Aorta (tissue), 5 donors: ENCODE measurements around the gene ABHD12. TPM values are rescaled to one million over a fixed set of nuclear protein-coding genes. Genes with fewer than 3 reads are reported as not detected.
"Not testable (repeated sequence)": the region's sequence is repeated elsewhere in the genome, so short reads cannot be mapped to it uniquely, and the experiment has no call there.

Source experiments
- ATAC-seq: fragments of 200-7000 bp; cut with Tn5 transposase; one replicate; pipeline ENCODE4 v1.9.1; 2022; ENCODE audit warnings: moderate library complexity; ENCODE audit not compliant: low FRiP score
- DNase-seq, 2 donors: peaks; one replicate each; pipeline ENCODE4 v3.0.0-alpha.2; 2020
- H3K27ac ChIP-seq, 2 donors: one replicate each; pipeline ENCODE4 v1.5.1; 2013; ENCODE audit warnings: low read length in 2 of 2, mild to moderate bottlenecking in 2 of 2, moderate library complexity in 2 of 2, control low read depth in 1 of 2, inconsistent platforms in 1 of 2, low read depth in 1 of 2
- H3K27me3 ChIP-seq, 2 donors: one replicate each; pipeline ENCODE4 v1.6.1; 2013; ENCODE audit warnings: control low read depth in 1 of 2, low read length in 1 of 2, mild to moderate bottlenecking in 1 of 2, moderate library complexity in 1 of 2; ENCODE audit not compliant: insufficient read depth in 2 of 2, control insufficient read depth in 1 of 2
- H3K36me3 ChIP-seq, 2 donors: one replicate each; pipeline ENCODE4 v1.6.1; 2013; ENCODE audit warnings: control low read depth in 1 of 2, low read length in 1 of 2, mild to moderate bottlenecking in 1 of 2; ENCODE audit not compliant: insufficient read depth in 2 of 2, control insufficient read depth in 1 of 2
- H3K4me1 ChIP-seq, 2 donors: one replicate each; pipeline ENCODE4 v1.6.1; 2013; ENCODE audit warnings: low read length in 2 of 2, control low read depth in 1 of 2, mild to moderate bottlenecking in 1 of 2, moderate library complexity in 1 of 2; ENCODE audit not compliant: insufficient read depth in 2 of 2, control insufficient read depth in 1 of 2
- H3K4me3 ChIP-seq, 2 donors: one replicate each; pipeline ENCODE4 v1.5.1; 2013; ENCODE audit warnings: low read length in 2 of 2, control low read depth in 1 of 2, mild to moderate bottlenecking in 1 of 2
- H3K9me3 ChIP-seq: one replicate; pipeline ENCODE4 v1.6.1; 2013; ENCODE audit warnings: mild to moderate bottlenecking, low read length; ENCODE audit not compliant: control insufficient read depth
- WGBS, 2 donors: extraction: QIAGEN DNeasy Blood & Tissue Kit; methylation state at CpG; one replicate each; pipeline ENCODE4 v1.1.7; 2013; 5-methylcytosine and 5-hydroxymethylcytosine counted together
- intact Hi-C, 2 donors: fragments of 100-400 bp; cut with DNase I; formaldehyde crosslinking; loops; one replicate each; pipeline versions ENCODE4 v1.14.2 to v1.15.0; 2022
- polyA plus RNA-seq, 2 donors: library from polyadenylated mRNA; stranded (reverse); fragments of 200-250 nt; gene quantifications; one replicate each; pipeline ENCODE4 v1.2.3, GENCODE V29; 2013
- total RNA-seq, 2 donors: library from RNA; stranded (reverse); fragmentation: NEBNext Ultra II Directional; extraction: Animal tissue kit (Norgen Biotek cat#: 25700); gene quantifications; one replicate each; pipeline ENCODE4 v1.2.1, GENCODE V29; 2021
- donor health status: healthy with polysubstance abuse.
- donor health status: Bipolar disorder and iron deficiency.
- donor health status: DM: no; HTN: no; CAD: no.
- donor health status: DM: no; HTN: no; CAD: no.
- donor health status: DM: yes; HTN: yes; CAD: no.

ABHD12 gene
- total and polyA plus RNA-seq, 4 donors, result 26.2 to 32.3 (median 29.1) TPM

DNA sequence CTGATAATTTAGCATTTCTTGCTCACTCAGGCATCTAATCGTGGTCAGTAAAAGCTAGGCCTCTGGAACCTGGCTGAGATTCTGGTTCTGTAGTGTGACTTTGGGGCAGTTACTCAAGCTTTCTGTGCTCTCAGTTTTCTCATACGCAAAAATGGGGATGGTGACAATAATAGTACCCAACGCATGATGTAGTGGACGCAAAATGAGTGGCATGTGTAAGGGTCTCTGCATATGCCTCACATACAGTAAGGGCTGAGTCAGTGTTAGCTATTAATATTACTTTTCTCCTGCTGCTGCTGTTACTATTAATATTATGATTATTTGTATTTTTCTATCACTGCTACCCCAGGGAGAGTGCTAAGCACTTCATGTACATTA is 17.5 kb upstream of the ABHD12 start:
- no peaks in the 10 kb centered on the region for H3K4me1 ChIP-seq
- intact Hi-C loops, result no loop called here
- peaks cover 1% of the 10 kb centered on the region for H3K9me3 ChIP-seq
- DNase-seq (no peak), ATAC-seq (no peak)
- H3K27ac ChIP-seq, result no peak overlapping the region
- H3K36me3 ChIP-seq, result no peaks in the 10 kb centered on the region
- no peaks in the 10 kb centered on the region for H3K27me3 ChIP-seq
- H3K4me3 ChIP-seq, result peak overlapping the region; percentile 55 to 81
- WGBS, 2 donors, result 2 to 3% methylated on average over 4 of the region's 4 CpGs

DNA sequence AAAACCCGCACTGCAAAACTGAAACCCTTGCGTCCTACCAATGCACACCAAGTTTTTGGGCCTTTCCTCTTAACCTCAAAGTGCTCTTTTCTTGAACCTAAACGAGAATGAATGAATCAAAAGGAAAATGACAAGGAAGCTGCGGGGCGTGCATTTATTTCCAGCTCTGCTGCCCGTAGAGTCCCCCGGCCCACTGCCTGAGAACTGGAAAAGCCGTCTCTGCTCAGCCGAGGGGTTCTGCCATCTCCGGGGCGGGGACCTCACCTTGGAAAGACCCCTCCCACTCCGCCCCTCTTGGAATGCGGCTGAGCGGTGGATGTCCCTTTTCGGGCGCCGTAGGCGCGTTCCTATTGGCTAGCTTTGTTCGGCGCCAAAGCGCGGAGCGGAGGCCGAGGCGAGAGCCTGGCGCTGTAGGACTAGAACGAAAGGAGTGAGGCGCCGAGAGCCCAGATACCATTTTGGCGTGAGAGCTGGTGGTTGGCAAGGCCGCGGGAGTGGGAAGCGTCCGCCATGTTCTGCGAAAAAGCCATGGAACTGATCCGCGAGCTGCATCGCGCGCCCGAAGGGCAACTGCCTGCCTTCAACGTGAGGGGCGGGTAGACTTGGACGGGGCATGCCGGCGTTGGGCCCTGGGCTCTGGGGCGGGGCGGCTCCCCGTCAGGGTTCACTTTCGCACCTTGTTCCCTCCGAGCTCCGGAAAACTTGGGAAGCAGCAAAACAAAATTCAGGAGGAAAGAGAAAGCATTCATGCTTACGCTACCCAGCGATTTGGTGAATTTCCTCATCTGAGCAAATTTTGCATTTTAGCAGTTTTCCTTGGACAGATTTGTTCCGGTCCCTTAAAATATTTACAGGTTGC is 16.9 kb upstream of the ABHD12 start, which contains the start of gene GINS1:
GINS1 (plus strand) TSS at position 363 of the 859 bp plus-strand sequence; CDS start at position 511, 148 bp downstream.
- intact Hi-C loops, result no loop called here
- peak within 1 kb of the TSS in 1 of 2 donors; percentile 48 for H3K27ac ChIP-seq
- H3K36me3 ChIP-seq, result no peaks in the 10 kb centered on the region
- peak within 1 kb of the TSS; percentile 55 to 81 for H3K4me3 ChIP-seq
- 1% methylated on average over 56 of the region's 56 CpGs for WGBS, 2 donors
- ATAC-seq (peak; percentile 93), DNase-seq (peak; percentile 84 to 94)
- no peaks in the 10 kb centered on the region for H3K27me3 ChIP-seq
- peaks cover 7% of the 10 kb centered on the region for H3K9me3 ChIP-seq
- H3K4me1 ChIP-seq, result no peaks in the 10 kb centered on the region

GRCh38 chr20:25402583-25402982 is 11.9 kb upstream of the ABHD12 start:
- Histone ChIP-seq H3K27ac (no peak overlapping the region), H3K9me3 (peaks cover 8% of the 10 kb centered on the region), H3K4me3 (no peak overlapping the region), H3K36me3 (no peaks in the 10 kb centered on the region), H3K4me1 (no peaks in the 10 kb centered on the region), H3K27me3 (no peaks in the 10 kb centered on the region)
- WGBS, 2 donors, result 95 to 98% methylated on average over 7 of the region's 7 CpGs
- intact Hi-C loops, result no loop called here
- no peak for DNase-seq
- ATAC-seq, result no peak

GRCh38 chr20:25400291-25400732 is 9.7 kb upstream of the ABHD12 start:
- H3K4me3 ChIP-seq, H3K27me3 ChIP-seq, H3K9me3 ChIP-seq, DNase-seq, H3K36me3 ChIP-seq, H3K27ac ChIP-seq, ATAC-seq, H3K4me1 ChIP-seq, intact Hi-C loops: not testable (repeated sequence)
- WGBS, 2 donors, result 53 to 54% methylated on average over 11 of the region's 11 CpGs

- ATAC-seq (peak; percentile 81), DNase-seq (no peak)
- Histone ChIP-seq H3K9me3 (peaks cover 8% of the 10 kb centered on the region), H3K4me1 (no peaks in the 10 kb centered on the region), H3K27ac (no peak overlapping the region), H3K36me3 (no peaks in the 10 kb centered on the region), H3K27me3 (no peaks in the 10 kb centered on the region), H3K4me3 (no peak overlapping the region)
- WGBS, 2 donors, result 2 to 5% methylated on average over 5 of the region's 5 CpGs
- intact Hi-C loops, result loop anchor here (2.0 to 10.0 kb wide), 5 partner anchors 102 to 407 kb away; partner anchors contain the start of genes APMAP (in 1 of the 2) and ENTPD6 (in 1 of the 2)
Observed at GRCh38 chr20:25399037-25399430, 8.4 kb upstream of the ABHD12 start.

DNA sequence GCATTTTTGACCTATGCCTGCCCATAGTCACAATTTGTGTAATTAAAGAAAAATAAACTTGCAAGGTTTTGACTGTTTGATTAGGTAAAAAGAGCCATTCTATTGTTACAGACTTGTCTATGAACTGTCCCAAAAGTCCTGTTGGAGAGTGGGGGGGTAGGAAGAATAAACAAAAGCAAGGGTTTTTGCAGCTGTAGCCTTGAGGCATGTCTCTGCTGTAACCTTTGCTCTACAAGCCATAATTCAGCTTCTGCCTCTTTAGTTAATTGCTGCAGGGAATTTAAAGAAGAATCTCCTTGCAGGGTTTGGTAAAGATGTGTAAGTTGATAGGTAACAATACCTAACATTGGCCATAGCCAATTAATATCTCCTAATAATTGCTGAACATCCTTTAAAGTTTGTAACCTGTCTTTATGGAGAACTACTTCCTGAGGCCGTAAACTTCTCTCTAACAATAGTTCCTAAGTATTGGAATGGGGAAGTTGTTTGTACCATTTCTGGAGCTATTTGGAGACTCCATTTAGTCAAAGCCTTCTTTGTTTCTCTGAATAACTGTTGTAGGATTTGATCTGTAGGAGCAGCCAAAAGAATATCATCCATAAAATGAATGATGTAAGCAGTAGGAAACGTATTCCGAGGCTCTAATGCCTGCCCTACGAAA is 7.9 kb upstream of the ABHD12 start:
- 41 to 50% methylated on average over 4 of the region's 4 CpGs for WGBS, 2 donors
- Histone ChIP-seq H3K27me3 (no peaks in the 10 kb centered on the region), H3K36me3 (no peaks in the 10 kb centered on the region), H3K4me1 (no peaks in the 10 kb centered on the region), H3K9me3 (peaks cover 8% of the 10 kb centered on the region), H3K4me3 (no peak overlapping the region), H3K27ac (no peak overlapping the region)
- no peak for ATAC-seq
- no peak for DNase-seq
- intact Hi-C loops, result loop anchor here (2.0 to 10.0 kb wide), 5 partner anchors 101 to 406 kb away; partner anchors contain the start of genes APMAP (in 1 of the 2) and ENTPD6 (in 1 of the 2)

- WGBS, 2 donors, result 79% methylated on average over 1 of the region's 1 CpG
- DNase-seq (no peak), ATAC-seq (no peak)
- Histone ChIP-seq H3K4me1 (no peaks in the 10 kb centered on the region), H3K27ac (no peak overlapping the region), H3K36me3 (no peaks in the 10 kb centered on the region), H3K9me3 (peaks cover 4% of the 10 kb centered on the region), H3K4me3 (no peak overlapping the region), H3K27me3 (no peaks in the 10 kb centered on the region)
- intact Hi-C loops, result loop anchor here (2.0 to 10.0 kb wide), 5 partner anchors 101 to 406 kb away; partner anchors contain the start of genes APMAP (in 1 of the 2) and ENTPD6 (in 1 of the 2)
Observed at GRCh38 chr20:25397821-25398220, 7.2 kb upstream of the ABHD12 start.

DNA sequence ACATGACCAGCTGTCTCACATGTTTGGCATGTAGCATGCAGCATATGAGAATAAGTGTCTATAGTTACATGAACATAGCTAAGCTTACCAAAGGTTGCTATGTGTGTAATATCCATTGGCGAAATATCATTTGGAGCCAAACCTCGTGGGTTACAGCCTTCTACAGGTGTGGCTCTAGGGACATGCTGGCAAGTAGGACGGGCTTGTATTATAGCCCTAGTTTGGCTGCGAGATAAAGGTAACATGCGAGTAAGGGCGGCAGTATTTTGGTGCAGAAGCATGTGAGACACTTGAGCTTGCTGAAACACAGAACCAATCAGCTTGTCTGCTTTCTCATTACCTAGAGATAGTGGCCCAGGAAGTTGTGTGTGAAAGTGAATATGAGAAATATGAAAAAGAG is 6.5 kb upstream of the ABHD12 start:
- H3K4me1 ChIP-seq, result no peaks in the 10 kb centered on the region
- 80 to 87% methylated on average over 6 of the region's 6 CpGs for WGBS, 2 donors
- ATAC-seq (no peak), DNase-seq (no peak)
- no peaks in the 10 kb centered on the region for H3K27me3 ChIP-seq
- no peaks in the 10 kb centered on the region for H3K9me3 ChIP-seq
- no peaks in the 10 kb centered on the region for H3K36me3 ChIP-seq
- no peak overlapping the region for H3K27ac ChIP-seq
- intact Hi-C loops, result loop anchor here (5.0 to 10.0 kb wide), 4 partner anchors 100 to 405 kb away; partner anchors contain the start of genes APMAP (in 1 of the 2) and ENTPD6 (in 1 of the 2)
- H3K4me3 ChIP-seq, result no peak overlapping the region
